Central memory CD8-positive, alpha-beta T cell (primary cell): Measurements from ENCODE around the gene MICAL2.

ENCODE experiments used
- ATAC-seq: fragments of 150-1000 bp; cut with Tn5 transposase; replicated peaks from 2 replicates; pipeline ENCODE4 v1.10.0; 2022; ENCODE audit warnings: mild to moderate bottlenecking, moderate FRiP score, moderate number of reproducible peaks; ENCODE audit not compliant: poor library complexity, severe bottlenecking; ENCODE audit errors: extremely low read depth
- DNase-seq, 2 donors: peaks; one replicate each; pipeline ENCODE4 v3.0.0; 2021; ENCODE audit warnings: low spot score in 2 of 2
- H3K27ac Mint-ChIP-seq: one replicate; pipeline ENCODE4 v1.8.0; 2022; ENCODE audit warnings: low read depth, mild to moderate bottlenecking, moderate library complexity, mixed read lengths
- H3K27me3 Mint-ChIP-seq: one replicate; pipeline ENCODE4 v1.8.0; 2022; ENCODE audit warnings: mixed read lengths
- H3K36me3 Mint-ChIP-seq: one replicate; pipeline ENCODE4 v1.8.0; 2022; ENCODE audit warnings: mild to moderate bottlenecking, moderate library complexity, mixed read lengths; ENCODE audit not compliant: insufficient read depth
- H3K4me1 Mint-ChIP-seq: one replicate; pipeline ENCODE4 v1.8.0; 2022; ENCODE audit warnings: mixed read lengths
- H3K4me3 Mint-ChIP-seq: one replicate; pipeline ENCODE4 v1.8.0; 2022; ENCODE audit warnings: mild to moderate bottlenecking, moderate library complexity, mixed read lengths
- H3K9me3 Mint-ChIP-seq: one replicate; pipeline ENCODE4 v1.8.0; 2022; ENCODE audit warnings: mixed read lengths

MICAL2 gene

DNA sequence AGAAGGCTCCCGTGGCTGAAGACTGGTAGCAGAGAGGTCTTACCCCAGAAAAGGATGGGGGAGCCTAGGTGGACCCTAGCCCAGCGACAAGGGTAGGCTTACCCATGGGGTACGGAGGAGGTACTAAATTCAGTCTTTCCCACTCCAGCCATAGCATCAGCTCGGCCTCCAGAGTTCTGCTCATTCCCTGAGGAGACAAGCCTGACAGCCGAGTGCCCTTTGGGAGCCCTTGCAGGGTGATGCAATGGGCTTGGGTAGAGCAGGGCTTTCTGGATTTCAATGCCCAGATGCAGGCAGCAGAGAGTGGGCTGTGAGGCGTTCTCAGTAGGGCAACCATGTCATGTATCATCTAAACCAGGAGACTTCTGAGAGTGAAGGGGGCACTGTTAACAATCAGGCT lies 124.7 kb downstream of the MICAL2 start:
- Mint-ChIP-seq H3K27ac (peak overlapping the region; percentile 97), H3K4me3 (peak overlapping the region; percentile 58), H3K27me3 (no peaks in the 10 kb centered on the region), H3K4me1 (peaks cover 32% of the 10 kb centered on the region), H3K9me3 (no peaks in the 10 kb centered on the region), H3K36me3 (peaks cover 27% of the 10 kb centered on the region)
- DNase-seq, result no peak
- ATAC-seq, result no peak

DNA sequence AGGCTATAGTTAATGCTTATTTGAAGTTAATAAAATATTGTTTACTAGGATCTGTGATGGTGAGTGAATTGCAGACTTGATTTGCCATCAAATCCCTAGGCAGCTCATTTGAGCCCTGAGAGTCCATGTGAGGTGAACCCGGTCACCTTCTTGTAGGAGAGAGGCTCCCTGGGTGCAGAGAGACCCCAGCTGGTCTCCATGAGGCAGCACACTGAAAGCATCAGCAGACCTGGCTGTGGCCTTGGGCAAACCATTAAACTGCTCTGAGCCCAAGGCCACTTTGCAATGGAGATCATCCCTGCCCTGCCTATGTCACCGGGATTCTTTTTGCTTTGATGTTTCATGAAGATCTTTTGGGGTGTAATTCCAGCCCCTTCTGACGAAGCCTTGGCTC lies 125.2 kb downstream of the MICAL2 start:
- H3K27me3 Mint-ChIP-seq, result no peaks in the 10 kb centered on the region
- peak overlapping the region; percentile 66 for H3K4me3 Mint-ChIP-seq
- DNase-seq (no peak), ATAC-seq (no peak)
- H3K9me3 Mint-ChIP-seq, result no peaks in the 10 kb centered on the region
- H3K27ac Mint-ChIP-seq, result peak overlapping the region; percentile 97
- H3K36me3 Mint-ChIP-seq, result peaks cover 27% of the 10 kb centered on the region
- peaks cover 32% of the 10 kb centered on the region for H3K4me1 Mint-ChIP-seq

DNA sequence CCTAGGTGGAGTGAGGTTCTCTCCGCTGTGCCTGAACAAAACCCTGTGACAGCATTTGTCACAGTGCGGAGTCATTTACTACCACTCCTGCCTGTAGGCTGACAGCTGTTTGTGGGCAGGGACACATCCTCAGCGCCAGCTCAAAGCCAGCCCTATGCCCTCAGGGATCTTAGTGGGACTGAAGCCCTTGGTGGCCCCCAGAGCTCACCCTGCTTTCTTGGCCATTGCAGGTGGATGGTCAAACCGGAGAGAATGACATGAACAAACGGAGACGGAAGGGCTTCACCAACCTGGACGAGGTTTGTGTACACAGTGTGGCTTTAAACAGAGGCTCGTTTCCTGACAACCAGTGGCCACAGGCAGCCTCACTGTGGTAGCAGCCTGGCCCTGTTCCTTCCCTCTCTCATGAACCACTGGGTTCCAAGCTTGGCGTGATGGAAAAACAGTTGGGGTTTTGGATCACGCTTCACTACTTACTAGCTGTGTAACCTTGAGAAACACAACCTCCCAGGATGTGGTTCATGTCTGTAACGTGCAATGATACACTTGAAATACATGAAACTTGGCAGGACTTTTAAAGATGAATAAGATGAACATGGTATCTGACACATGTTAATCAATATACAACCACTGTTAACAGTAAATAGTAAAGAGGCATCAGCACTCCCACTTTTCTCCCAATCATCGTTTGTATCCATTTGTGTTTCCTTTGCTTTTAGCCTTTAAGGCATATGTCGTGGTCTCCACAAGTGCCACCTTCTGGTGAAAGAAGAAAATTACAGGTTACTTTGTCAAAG lies 125.8 kb downstream of the MICAL2 start:
- H3K36me3 Mint-ChIP-seq, result peaks cover 27% of the 10 kb centered on the region
- no peaks in the 10 kb centered on the region for H3K9me3 Mint-ChIP-seq
- ATAC-seq, result peak; percentile 87
- peaks cover 32% of the 10 kb centered on the region for H3K4me1 Mint-ChIP-seq
- peak in 1 of 2 donors; percentile 60 for DNase-seq
- H3K27ac Mint-ChIP-seq, result peak overlapping the region; percentile 97
- H3K4me3 Mint-ChIP-seq, result peak overlapping the region; percentile 66
- H3K27me3 Mint-ChIP-seq, result no peaks in the 10 kb centered on the region

DNA sequence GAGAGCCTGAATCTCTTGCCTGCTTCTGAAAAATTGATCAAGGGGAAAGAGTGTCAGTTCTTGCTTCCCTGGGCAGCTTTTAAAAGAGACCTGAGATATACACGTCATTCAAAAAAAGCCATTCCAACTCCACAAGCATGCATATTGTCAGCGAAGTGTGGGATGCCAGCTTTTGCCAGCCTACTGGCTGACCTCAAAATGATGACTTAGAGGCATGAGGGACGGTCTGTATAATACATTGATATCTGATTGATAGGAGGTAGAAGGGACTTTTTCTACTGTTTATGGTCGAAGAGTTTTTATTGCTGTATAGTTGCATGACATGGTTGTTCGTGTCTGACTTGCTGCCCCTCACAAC lies 126.3 kb downstream of the MICAL2 start:
- no peak for ATAC-seq
- H3K9me3 Mint-ChIP-seq, result no peaks in the 10 kb centered on the region
- peaks cover 32% of the 10 kb centered on the region for H3K4me1 Mint-ChIP-seq
- DNase-seq, result no peak
- H3K27me3 Mint-ChIP-seq, result no peaks in the 10 kb centered on the region
- peaks cover 30% of the 10 kb centered on the region for H3K36me3 Mint-ChIP-seq
- peak overlapping the region; percentile 66 for H3K4me3 Mint-ChIP-seq
- H3K27ac Mint-ChIP-seq, result peak overlapping the region; percentile 97

DNA sequence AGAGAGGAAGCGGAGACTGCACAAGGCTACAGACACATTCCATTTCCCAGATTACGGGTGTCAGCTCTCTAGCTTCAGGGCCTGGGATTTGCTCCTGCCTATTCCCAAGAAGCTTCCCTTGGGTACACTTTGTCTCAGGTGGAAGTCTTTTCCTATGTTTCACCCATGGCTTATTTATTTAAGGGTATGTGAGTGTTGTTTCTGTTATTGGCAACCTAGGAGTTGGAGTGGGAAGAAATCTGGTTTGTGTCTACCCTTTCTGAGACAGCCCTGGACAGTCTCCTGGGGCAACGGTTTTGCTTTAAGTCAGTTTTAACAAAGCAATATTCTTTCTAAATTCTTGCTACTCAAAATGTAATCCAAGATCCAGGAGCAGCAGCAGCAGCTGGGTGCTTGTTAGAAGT lies 127.0 kb downstream of the MICAL2 start:
- Mint-ChIP-seq H3K9me3 (no peaks in the 10 kb centered on the region), H3K27ac (no peak overlapping the region)
- ATAC-seq, result no peak

DNA sequence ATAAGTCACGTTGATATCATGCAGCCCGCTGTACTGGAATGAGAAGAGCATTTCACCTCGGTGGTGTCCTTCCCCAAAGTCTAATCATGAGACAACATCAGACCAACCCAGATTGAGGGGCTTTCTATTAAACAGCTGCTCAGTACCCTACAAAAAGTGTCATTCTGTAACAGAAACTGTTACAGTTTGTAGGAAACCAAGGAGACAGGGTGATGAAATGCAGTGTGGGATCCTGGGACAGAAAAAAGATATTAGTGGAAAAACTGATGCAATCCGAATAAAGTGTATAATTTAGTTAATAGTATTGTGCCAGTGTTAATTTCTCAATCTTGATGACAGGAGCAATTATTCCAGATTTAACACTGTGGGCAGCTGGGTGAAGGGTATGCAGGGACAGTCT lies 128.0 kb downstream of the MICAL2 start:
- no peaks in the 10 kb centered on the region for H3K9me3 Mint-ChIP-seq
- no peaks in the 10 kb centered on the region for H3K27me3 Mint-ChIP-seq
- ATAC-seq, result no peak
- no peak overlapping the region for H3K27ac Mint-ChIP-seq
- H3K36me3 Mint-ChIP-seq, result peaks cover 34% of the 10 kb centered on the region
- no peak overlapping the region for H3K4me3 Mint-ChIP-seq
- H3K4me1 Mint-ChIP-seq, result peaks cover 45% of the 10 kb centered on the region
- no peak for DNase-seq

More for the DNA sequence above, 127.0 kb downstream of the MICAL2 start:
- H3K36me3 Mint-ChIP-seq, result peaks cover 28% of the 10 kb centered on the region
- H3K4me3 Mint-ChIP-seq, result no peak overlapping the region
- no peaks in the 10 kb centered on the region for H3K27me3 Mint-ChIP-seq
- peaks cover 35% of the 10 kb centered on the region for H3K4me1 Mint-ChIP-seq
- DNase-seq, result no peak

DNA sequence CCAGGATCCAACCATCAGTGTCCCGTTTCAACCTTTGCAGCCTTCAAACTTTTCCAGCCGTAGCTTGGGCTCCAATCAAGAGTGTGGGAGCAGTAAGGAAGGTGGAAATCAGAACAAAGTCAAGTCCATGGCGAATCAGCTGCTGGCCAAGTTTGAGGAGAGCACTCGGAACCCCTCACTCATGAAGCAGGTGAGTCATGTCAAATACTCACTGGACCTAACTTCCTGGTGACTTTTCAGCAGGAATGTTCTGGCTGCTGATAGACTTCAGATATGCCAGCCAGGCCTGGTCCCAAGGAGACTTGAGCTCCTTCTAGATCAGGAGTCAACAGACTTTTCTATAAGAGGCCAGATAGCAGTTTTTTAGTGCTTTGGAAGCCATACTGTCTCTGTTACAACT lies 129.0 kb downstream of the MICAL2 start:
- Mint-ChIP-seq H3K36me3 (peaks cover 35% of the 10 kb centered on the region), H3K27ac (no peak overlapping the region), H3K4me1 (peaks cover 39% of the 10 kb centered on the region), H3K27me3 (no peaks in the 10 kb centered on the region), H3K9me3 (no peaks in the 10 kb centered on the region), H3K4me3 (no peak overlapping the region)
- DNase-seq, result no peak
- ATAC-seq, result no peak

DNA sequence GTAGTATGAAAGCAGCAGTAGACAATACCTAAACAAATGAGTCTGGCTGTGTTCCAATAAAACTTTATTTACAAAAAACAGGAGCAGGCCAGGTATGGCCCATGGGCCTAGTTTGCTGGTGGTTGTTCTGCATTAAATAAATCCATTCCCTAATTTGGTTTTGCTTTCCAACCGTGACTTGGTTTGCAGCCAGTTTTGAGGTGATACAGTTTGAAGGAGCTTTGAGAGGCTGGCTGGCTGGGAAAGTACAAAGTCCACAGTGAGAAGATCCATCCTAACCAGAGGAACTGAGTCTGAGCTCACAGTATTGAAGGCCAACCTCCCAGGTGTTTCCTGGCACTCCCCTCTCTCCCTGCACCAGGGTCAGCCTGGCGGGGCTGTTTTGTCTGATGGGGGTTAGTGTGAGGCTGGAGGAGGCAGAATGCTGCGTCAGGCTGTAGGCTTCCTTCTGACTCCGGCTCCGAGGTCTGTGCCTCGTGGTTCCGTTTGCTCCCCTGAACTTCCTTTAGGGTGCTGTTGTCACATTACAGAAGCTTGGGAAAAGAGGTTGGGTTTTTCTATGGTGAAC lies 129.5 kb downstream of the MICAL2 start:
- H3K9me3 Mint-ChIP-seq, result no peaks in the 10 kb centered on the region

DNA sequence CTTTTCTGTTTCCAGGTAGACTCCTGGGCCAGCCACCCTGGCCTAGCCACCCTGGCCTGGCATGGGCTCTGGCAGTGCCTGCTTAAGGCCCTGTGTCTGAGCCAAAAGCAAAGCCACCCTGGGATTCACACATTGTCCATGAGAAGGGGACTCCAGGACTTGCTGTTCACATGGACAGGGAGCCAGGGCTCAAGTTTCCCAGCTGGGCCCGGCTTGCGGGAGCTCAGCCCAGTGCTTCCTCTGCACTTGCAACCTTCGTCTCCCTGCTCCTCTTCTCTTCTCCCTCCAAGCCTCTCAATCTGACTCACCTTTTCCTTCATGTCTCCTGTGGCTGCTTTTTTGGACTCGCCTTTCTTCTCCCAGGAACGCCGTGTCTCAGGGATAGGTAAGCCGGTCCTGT lies 130.3 kb downstream of the MICAL2 start:
- Mint-ChIP-seq H3K27ac (no peak overlapping the region), H3K4me3 (no peak overlapping the region), H3K27me3 (no peaks in the 10 kb centered on the region), H3K4me1 (peaks cover 26% of the 10 kb centered on the region), H3K9me3 (no peaks in the 10 kb centered on the region), H3K36me3 (peaks cover 35% of the 10 kb centered on the region)
- no peak for ATAC-seq
- no peak for DNase-seq

More for the DNA sequence above, 129.5 kb downstream of the MICAL2 start:
- Mint-ChIP-seq H3K4me1 (peaks cover 34% of the 10 kb centered on the region), H3K36me3 (peaks cover 35% of the 10 kb centered on the region), H3K4me3 (no peak overlapping the region), H3K27me3 (no peaks in the 10 kb centered on the region), H3K27ac (no peak overlapping the region)
- ATAC-seq (no peak), DNase-seq (no peak)

DNA sequence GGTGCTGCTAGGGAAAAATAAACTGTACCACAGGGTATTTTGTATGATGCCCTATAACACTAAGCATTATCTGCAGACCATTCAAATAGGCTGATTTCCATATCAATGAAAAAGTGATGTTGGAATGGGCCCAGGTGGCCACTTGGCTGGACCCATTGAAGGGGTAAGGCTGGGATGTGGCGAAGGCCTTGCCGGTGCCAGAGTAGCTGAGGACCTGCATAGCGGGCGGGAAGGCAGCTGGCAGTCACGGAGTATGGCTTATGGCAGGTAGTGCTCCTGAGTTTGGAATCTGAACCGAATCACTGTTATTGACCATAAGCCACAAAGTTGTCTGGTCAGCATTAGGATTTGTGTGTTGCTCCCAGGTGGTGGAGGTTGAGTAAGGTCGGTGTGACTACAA lies 131.0 kb downstream of the MICAL2 start:
- Mint-ChIP-seq H3K9me3 (no peaks in the 10 kb centered on the region), H3K4me1 (peaks cover 18% of the 10 kb centered on the region), H3K4me3 (no peak overlapping the region), H3K27ac (peak overlapping the region; percentile 19), H3K36me3 (peaks cover 29% of the 10 kb centered on the region), H3K27me3 (no peaks in the 10 kb centered on the region)
- ATAC-seq (no peak), DNase-seq (no peak)

DNA sequence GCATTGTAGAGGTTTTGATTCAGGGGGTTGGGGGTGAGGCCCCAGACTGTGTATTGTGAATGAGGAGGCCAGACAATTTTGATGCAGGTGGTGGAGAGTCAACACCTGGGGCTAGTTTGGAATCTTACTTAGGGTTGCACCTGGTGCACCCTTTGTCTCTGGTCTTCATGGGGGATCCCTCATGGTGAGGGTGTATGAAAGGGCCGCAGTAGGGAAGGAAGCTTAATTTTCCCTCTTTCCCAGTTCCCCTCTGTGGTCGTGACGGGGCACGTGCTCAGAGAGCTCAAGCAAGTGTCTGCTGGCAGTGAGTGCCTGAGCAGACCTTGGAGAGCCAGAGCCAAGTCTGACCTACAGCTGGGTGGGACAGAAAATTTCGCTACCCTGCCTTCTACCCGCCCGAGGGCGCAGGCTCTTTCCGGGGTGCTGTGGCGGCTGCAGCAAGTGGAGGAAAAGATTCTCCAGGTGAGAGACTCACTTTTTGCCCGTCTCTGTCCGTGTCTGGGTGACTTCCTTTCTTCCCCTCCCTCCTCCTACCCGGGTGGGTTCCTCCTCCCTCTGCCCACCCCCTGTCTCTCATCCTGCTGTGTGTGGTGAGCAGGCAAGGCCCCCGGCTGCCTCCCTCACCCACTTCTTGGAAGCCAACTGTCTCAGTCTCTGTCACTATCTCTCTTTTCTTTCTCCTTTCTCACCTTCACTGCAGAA lies 131.7 kb downstream of the MICAL2 start:
- Mint-ChIP-seq H3K27ac (peak overlapping the region; percentile 86), H3K9me3 (no peaks in the 10 kb centered on the region), H3K4me3 (peak overlapping the region; percentile 33), H3K4me1 (peaks cover 14% of the 10 kb centered on the region), H3K36me3 (peaks cover 28% of the 10 kb centered on the region), H3K27me3 (no peaks in the 10 kb centered on the region)
- ATAC-seq, result peak; percentile 75
- DNase-seq, result no peak

DNA sequence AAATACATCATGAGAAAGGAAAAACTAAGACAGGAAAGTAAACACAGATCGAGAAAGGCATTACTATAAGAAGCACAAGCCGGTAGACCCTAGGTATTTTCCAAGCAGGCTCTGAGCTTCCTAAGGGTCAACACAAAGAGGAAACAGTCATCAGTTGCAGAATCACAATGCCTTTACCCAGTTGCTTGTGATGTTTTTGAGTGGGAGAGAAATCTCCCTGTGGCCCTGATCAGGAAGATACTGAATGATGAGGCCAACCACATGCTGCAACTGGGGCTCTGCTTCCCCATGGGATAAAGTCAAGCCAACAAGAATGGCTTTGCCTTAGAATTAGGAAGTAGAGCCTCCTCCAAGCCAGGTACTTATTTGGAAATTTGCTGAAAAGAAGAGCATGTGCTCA lies 132.6 kb downstream of the MICAL2 start:
- Mint-ChIP-seq H3K27ac (peak overlapping the region; percentile 86), H3K4me1 (peaks cover 14% of the 10 kb centered on the region), H3K4me3 (no peak overlapping the region), H3K27me3 (no peaks in the 10 kb centered on the region), H3K9me3 (no peaks in the 10 kb centered on the region), H3K36me3 (peaks cover 30% of the 10 kb centered on the region)
- no peak for DNase-seq
- ATAC-seq, result no peak

DNA sequence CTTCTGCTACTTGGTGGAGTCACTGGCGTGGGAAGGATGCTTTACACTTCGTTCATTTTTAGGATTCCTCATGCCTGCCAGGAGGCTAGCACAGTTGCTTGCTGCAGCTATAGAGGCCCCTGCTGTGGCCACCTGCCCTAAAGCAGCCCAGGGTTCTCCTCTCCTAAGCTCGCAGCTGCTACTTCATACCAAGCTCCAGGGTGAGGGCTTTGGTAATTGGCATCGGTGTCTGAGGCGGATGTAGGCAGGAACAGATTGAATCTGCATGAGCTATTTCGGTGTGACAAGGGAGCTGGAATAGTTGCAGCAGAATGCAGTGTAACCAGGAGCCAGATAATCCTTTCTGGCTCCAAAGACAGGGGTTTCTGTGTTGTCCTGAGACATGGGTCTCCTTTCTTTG lies 133.1 kb downstream of the MICAL2 start:
- Mint-ChIP-seq H3K9me3 (no peaks in the 10 kb centered on the region), H3K36me3 (peaks cover 29% of the 10 kb centered on the region), H3K27ac (no peak overlapping the region), H3K4me3 (no peak overlapping the region), H3K27me3 (no peaks in the 10 kb centered on the region), H3K4me1 (peaks cover 14% of the 10 kb centered on the region)
- ATAC-seq (no peak), DNase-seq (no peak)
